Measurements from ENCODE around the gene PLIN4.

DNA sequence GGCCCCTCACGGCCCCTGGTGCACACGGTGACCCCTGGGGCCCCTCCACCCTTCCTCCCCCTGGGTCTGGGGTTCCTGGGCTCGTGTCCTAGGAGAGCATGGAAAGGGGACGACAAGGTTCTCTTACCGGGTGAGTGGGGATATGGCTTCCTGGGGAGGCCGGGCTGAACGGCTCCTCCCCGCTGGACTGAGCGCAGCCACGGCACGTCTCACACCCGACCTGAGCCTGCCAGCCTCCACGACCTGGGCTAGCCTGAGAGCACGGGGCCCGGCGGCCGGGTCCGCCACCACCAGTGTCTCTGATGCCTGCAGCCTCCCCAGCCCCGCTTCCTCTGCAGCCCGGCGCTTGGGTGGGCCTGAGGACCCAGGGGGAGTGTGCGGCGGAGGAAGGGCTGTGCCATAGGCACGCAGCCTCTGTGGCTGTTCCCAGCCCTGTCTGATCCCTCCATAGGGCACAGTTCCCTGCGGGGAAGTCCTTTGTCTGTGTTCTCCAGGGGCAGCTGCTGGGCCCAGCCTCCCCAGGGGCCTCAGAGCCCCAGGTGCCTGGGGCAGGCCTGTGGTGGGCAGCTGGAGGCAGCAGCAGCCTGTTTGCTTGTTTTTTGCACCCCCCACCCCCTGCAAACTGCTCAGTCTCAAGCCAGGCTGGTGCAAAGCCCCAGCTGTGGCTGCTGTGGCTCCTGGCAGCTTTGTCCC, 15.0 kb downstream of the PLIN4 start:
- TF ChIP-seq POLR2A (IDR thresholded peaks at IDR 0.05) = no peak
- TF ChIP-seq, protein P1, sequence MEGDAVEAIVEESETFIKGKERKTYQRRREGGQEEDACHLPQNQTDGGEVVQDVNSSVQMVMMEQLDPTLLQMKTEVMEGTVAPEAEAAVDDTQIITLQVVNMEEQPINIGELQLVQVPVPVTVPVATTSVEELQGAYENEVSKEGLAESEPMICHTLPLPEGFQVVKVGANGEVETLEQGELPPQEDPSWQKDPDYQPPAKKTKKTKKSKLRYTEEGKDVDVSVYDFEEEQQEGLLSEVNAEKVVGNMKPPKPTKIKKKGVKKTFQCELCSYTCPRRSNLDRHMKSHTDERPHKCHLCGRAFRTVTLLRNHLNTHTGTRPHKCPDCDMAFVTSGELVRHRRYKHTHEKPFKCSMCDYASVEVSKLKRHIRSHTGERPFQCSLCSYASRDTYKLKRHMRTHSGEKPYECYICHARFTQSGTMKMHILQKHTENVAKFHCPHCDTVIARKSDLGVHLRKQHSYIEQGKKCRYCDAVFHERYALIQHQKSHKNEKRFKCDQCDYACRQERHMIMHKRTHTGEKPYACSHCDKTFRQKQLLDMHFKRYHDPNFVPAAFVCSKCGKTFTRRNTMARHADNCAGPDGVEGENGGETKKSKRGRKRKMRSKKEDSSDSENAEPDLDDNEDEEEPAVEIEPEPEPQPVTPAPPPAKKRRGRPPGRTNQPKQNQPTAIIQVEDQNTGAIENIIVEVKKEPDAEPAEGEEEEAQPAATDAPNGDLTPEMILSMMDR (IDR thresholded peaks at IDR 0.05) = no peak
